VCaP (cell line): ENCODE measurements around the gene TMEM125.

Experiments
- H3K27ac ChIP-seq: fragments of 450-650 bp; 2 replicates; pipeline ENCODE4 v1.5.1; 2017
- TF ChIP-seq, protein P1 (sequence below): fragments of 450-650 bp; conservative IDR thresholded peaks from 2 replicates; pipeline ENCODE4 v1.5.1; 2017; ENCODE audit warnings: mild to moderate bottlenecking, moderate library complexity

Gene TMEM125

DNA sequence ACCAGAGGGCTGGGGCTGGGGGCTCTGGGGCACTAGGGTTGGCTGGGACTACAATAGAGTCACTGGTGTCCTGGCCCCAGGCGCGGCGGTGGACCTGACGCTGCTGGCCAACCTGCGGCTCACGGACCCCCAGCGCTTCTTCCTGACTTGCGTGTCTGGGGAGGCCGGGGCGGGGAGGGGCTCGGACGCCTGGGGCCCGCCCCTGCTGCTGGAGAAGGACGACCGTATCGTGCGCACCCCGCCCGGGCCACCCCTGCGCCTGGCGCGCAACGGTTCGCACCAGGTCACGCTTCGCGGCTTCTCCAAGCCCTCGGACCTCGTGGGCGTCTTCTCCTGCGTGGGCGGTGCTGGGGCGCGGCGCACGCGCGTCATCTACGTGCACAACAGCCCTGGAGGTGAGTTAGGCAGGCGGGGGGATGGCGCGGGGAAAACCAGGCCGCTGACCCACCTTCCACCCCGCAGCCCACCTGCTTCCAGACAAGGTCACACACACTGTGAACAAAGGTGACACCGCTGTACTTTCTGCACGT is 35.1 kb downstream of the TMEM125 start:
- TF ChIP-seq, protein P1, sequence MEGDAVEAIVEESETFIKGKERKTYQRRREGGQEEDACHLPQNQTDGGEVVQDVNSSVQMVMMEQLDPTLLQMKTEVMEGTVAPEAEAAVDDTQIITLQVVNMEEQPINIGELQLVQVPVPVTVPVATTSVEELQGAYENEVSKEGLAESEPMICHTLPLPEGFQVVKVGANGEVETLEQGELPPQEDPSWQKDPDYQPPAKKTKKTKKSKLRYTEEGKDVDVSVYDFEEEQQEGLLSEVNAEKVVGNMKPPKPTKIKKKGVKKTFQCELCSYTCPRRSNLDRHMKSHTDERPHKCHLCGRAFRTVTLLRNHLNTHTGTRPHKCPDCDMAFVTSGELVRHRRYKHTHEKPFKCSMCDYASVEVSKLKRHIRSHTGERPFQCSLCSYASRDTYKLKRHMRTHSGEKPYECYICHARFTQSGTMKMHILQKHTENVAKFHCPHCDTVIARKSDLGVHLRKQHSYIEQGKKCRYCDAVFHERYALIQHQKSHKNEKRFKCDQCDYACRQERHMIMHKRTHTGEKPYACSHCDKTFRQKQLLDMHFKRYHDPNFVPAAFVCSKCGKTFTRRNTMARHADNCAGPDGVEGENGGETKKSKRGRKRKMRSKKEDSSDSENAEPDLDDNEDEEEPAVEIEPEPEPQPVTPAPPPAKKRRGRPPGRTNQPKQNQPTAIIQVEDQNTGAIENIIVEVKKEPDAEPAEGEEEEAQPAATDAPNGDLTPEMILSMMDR = no peak
- no peak overlapping the region for H3K27ac ChIP-seq

DNA sequence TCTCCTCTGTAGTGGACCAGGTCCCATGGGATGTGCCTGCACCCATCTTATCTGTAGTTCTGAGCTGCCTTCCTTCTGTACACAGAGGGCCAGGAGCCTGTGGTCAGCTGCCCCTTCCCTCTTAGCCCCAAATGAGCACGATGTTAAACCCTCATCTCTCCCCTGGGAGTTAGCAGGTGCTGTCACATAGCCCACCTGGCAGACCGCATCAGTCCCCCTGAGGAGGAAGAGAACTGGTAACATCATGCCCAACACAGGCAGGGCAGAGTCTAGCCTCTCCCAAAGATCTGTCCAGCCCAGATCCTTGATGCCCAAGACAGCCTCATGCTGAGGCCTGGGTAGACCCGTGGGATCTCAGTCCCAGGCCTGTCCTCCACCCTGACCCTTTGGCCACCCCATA is 35.7 kb downstream of the TMEM125 start:
- TF ChIP-seq, protein P1 = no peak
- H3K27ac ChIP-seq = no peak overlapping the region

DNA sequence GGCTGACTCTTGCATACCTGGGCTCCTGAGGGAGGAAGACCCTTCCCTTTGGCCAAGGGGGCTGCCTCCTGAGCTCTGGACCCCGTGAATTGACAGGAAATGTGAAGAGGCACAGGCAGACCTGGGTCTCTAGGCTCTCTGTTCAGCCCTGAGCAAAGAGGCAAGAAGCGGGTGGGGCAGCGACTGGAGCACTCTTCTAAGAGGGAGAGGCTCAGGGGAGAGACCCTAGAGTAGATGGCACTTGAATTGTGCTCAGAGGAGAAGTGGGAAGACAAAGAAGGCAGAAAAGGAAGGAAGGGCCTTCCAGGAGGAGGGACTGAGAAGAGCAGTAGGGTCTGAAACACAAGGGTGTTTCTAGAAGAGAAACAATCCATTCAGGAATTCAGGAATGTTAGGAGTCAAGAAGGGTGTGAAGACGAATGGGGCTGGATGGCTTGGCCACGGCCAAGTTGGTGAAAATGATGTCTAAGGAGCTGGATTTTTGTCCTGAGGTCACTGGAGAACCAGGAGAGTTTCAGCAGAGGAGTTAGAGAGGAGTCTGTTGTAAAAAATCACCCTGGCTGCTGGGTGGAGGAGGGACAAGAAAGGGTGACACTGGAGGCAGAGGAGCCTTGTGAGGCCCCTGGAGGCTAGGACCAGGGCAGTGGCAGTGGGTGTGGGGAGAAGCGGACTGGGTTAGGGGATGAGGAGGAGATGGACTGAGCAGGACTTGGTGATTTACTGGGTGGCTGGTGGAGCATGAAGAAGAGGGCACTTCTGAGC is 36.3 kb downstream of the TMEM125 start:
- no peak overlapping the region for H3K27ac ChIP-seq
- TF ChIP-seq, protein P1 = no peak

GRCh38 chr1:43306688-43307457 is 37.1 kb downstream of the TMEM125 start:
- no peak overlapping the region for H3K27ac ChIP-seq
- TF ChIP-seq, protein P1 = no peak

- TF ChIP-seq, protein P1 = no peak
- no peak overlapping the region for H3K27ac ChIP-seq
Observed at GRCh38 chr1:43307458-43308158, 37.8 kb downstream of the TMEM125 start.

- no peak overlapping the region for H3K27ac ChIP-seq
- TF ChIP-seq, protein P1 = no peak
Observed at GRCh38 chr1:43308635-43309404, 39.0 kb downstream of the TMEM125 start.
